Endothelial cell of umbilical vein (primary cell): Measurements from ENCODE around the gene ABL1. TPM values are rescaled to one million over a fixed set of nuclear protein-coding genes. Genes with fewer than 3 reads are reported as not detected.

Experiments used
- BruUV-seq: library from RNA; stranded (reverse); fragments of 400-500 nt; replicated peaks from 2 replicates; lab custom pipeline; 2021; lab: Mats Ljungman, UMichigan
- CTCF ChIA-PET: fragments of 300-600, 350-600 bp; sonication (Branson Sonifier 250); formaldehyde crosslinking; loops from one replicate; lab custom pipeline; 2021; ENCODE audit warnings: antibody characterized with exemption, inconsistent platforms; lab: Charles Lee
- POLR2A ChIA-PET: fragments of 300-600, 350-600 bp; sonication (Branson Sonifier 250); formaldehyde crosslinking; loops from one replicate; lab custom pipeline; 2021; ENCODE audit warnings: antibody characterized with exemption, inconsistent platforms; lab: Charles Lee
- DNase-seq: peaks from one replicate; pipeline ENCODE4 v3.0.0-alpha.2; 2011; ENCODE audit warnings: low read depth, low spot score
- FAIRE-seq: peaks from 2 replicates; lab custom pipeline; 2011; peaks lifted over from hg19 to GRCh38; lab: Jason Lieb, UNC
- H2AFZ ChIP-seq: 2 replicates; pipeline ENCODE4 v1.6.0; 2012; ENCODE audit warnings: low read depth, low read length, control low read depth, inconsistent platforms
- H3K27ac ChIP-seq: 2 replicates; pipeline ENCODE4 v1.5.1; 2011; ENCODE audit warnings: low read depth, mild to moderate bottlenecking, control low read depth, low read length, moderate library complexity; ENCODE audit not compliant: insufficient read depth
- H3K27me3 ChIP-seq, 2 experiments: 2 replicates each; pipeline versions ENCODE4 v1.6.0 to v1.6.1; 2011; ENCODE audit warnings: low read length in 2 of 2, mixed read lengths in 1 of 2; ENCODE audit not compliant: control insufficient read depth in 2 of 2, insufficient read depth in 2 of 2
- H3K36me3 ChIP-seq, 2 experiments: 2 replicates in 1 of 2; 3 replicates in 1 of 2; pipeline ENCODE4 v1.5.1; 2011; ENCODE audit warnings: low read length in 2 of 2, mild to moderate bottlenecking in 1 of 2, moderate library complexity in 1 of 2; ENCODE audit not compliant: control insufficient read depth in 2 of 2, insufficient read depth in 2 of 2; ENCODE audit errors: extremely low read depth in 1 of 2
- H3K4me1 ChIP-seq: 3 replicates; pipeline ENCODE4 v1.5.1; 2011; ENCODE audit warnings: mild to moderate bottlenecking, low read length; ENCODE audit not compliant: control insufficient read depth, insufficient read depth; ENCODE audit errors: extremely low read depth
- H3K4me2 ChIP-seq: 2 replicates; pipeline ENCODE4 v1.6.1; 2011; ENCODE audit warnings: low read length, control low read depth, mixed read lengths; ENCODE audit not compliant: insufficient read depth
- H3K4me3 ChIP-seq, 3 experiments: fragments of 200-600 bp in 1 of 3; sonication (generic), shearing (Covaris generic) in 1 of 3; replicated peaks in 1 of 3; 2 replicates each; pipeline ENCODE4 v1.5.1; 2011 to 2016; ENCODE audit warnings: control low read depth in 3 of 3, low read length in 3 of 3, mild to moderate bottlenecking in 2 of 3, inconsistent platforms in 1 of 3, low read depth in 1 of 3, moderate library complexity in 1 of 3; ENCODE audit not compliant: insufficient read depth in 1 of 3
- H3K79me2 ChIP-seq: 2 replicates; pipeline ENCODE4 v1.6.0; 2012; ENCODE audit warnings: low read length, inconsistent platforms; ENCODE audit not compliant: control insufficient read depth, insufficient read depth
- H3K9ac ChIP-seq: replicated peaks from 2 replicates; pipeline ENCODE3; 2011; ENCODE audit warnings: low read length, control low read depth; ENCODE audit not compliant: insufficient read depth; ENCODE audit errors: extremely low read depth
- H3K9me1 ChIP-seq: replicated peaks from 3 replicates; pipeline ENCODE4 v1.6.0; 2011; ENCODE audit warnings: mild to moderate bottlenecking, low read length; ENCODE audit not compliant: control insufficient read depth, insufficient read depth; ENCODE audit errors: extremely low read depth
- H3K9me3 ChIP-seq: replicated peaks from 2 replicates; pipeline ENCODE4 v1.5.1; 2012; ENCODE audit warnings: low read length, inconsistent platforms; ENCODE audit not compliant: control insufficient read depth, insufficient read depth
- H4K20me1 ChIP-seq: replicated peaks from 2 replicates; pipeline ENCODE3; 2011; ENCODE audit warnings: mild to moderate bottlenecking, low read length; ENCODE audit not compliant: control insufficient read depth, insufficient read depth; ENCODE audit errors: extremely low read depth
- EZH2 ChIP-seq: IDR thresholded peaks from 2 replicates; pipeline ENCODE4 v1.6.1; 2012; ENCODE audit warnings: borderline replicate concordance, low read depth, mild to moderate bottlenecking, moderate library complexity, low read length, inconsistent platforms; ENCODE audit not compliant: severe bottlenecking
- FOS ChIP-seq: IDR thresholded peaks from 2 replicates; pipeline ENCODE4 v1.6.1; 2011; ENCODE audit warnings: mild to moderate bottlenecking, low read length, moderate library complexity, borderline replicate concordance; ENCODE audit not compliant: insufficient read depth
- GATA2 ChIP-seq: IDR thresholded peaks from 2 replicates; pipeline ENCODE4 v1.7.0; 2011; ENCODE audit warnings: low read depth, mild to moderate bottlenecking, moderate library complexity, mixed read lengths, low read length; ENCODE audit not compliant: insufficient read length, insufficient read depth
- JUN ChIP-seq: IDR thresholded peaks from 2 replicates; pipeline ENCODE4 v1.6.1; 2011; ENCODE audit warnings: borderline replicate concordance, low read depth; ENCODE audit not compliant: insufficient read length, insufficient read depth
- MYC ChIP-seq: IDR thresholded peaks from one replicate; pipeline ENCODE4 v1.6.1; 2011; ENCODE audit warnings: mild to moderate bottlenecking, low read depth, low read length
- POLR2A ChIP-seq: IDR thresholded peaks from 2 replicates; pipeline ENCODE4 v1.6.1; 2012; ENCODE audit warnings: low read depth, mild to moderate bottlenecking, control low read depth, low read length
- POLR2AphosphoS5 ChIP-seq: IDR thresholded peaks from 2 replicates; pipeline ENCODE4 v1.6.1; 2012; ENCODE audit warnings: low read depth, mild to moderate bottlenecking, control low read depth, low read length, moderate library complexity; ENCODE audit not compliant: insufficient read depth
- dilution Hi-C: fragments of 300-500 bp; cut with MboI; formaldehyde crosslinking; loops from one replicate; pipeline ENCODE4 v1.15.0; 2019; ENCODE audit warnings: low sequenced_read_pairs; ENCODE audit not compliant: extremely low pct_ligation_motif_present
- intact Hi-C: fragments of 100-400 bp; cut with micrococcal nuclease; formaldehyde crosslinking; loops from one replicate; pipeline ENCODE4 v1.10.0; 2022
- polyA plus RNA-seq, 4 experiments: library from polyadenylated mRNA; depleted of rRNA in 3 of 4; stranded (reverse) in 3 of 4; unstranded in 1 of 4; fragments of >200 nt; gene quantifications; 2 replicates each; pipeline versions ENCODE4 v1.2.1 to v1.2.3, GENCODE V29; 2011 to 2012; ENCODE audit warnings: missing spikeins in 1 of 4
- total RNA-seq: library from RNA; stranded (reverse); gene quantifications from 2 replicates; pipeline ENCODE4 v1.2.3, GENCODE V29; 2021
- TF ChIP-seq, protein P1 (sequence below): IDR thresholded peaks from 2 replicates; pipeline ENCODE4 v1.6.1; 2011; ENCODE audit not compliant: insufficient read depth, insufficient read length

The ABL1 gene
- total and polyA plus RNA-seq, 2 donors (not counting 3 experiments of a cell fraction or from before 2014, with no cell fraction given) = 32.1 to 87.1 TPM

DNA sequence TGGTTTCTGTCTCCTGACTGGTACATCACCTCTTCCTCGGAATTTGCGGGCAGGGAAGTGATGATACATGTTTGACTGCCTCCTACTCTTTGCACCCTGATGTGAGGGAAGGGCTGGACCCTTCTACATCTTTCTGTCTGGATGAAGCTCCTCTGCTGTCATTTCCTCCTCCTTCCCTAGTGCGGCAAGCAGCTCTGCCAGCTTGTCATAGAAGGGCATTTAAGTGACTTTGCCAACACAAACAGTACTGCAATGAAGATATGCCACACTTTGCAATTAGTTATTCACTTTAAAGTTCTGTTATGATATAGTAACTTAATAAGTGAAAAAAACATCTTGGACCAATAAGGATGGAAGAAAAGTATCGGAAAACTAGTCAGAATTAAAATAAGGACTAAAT is 48.5 kb upstream of the ABL1 start:
- Histone ChIP-seq H3K79me2 (peaks cover 24% of the 10 kb centered on the region), H4K20me1 (no peaks in the 10 kb centered on the region), H3K9me3 (peaks cover 2% of the 10 kb centered on the region), H3K36me3 (no peaks in the 10 kb centered on the region), H3K9ac (no peak overlapping the region), H3K27ac (no peak overlapping the region), H2AFZ (no peak overlapping the region), H3K4me3 (no peak overlapping the region), H3K4me1 (peaks cover 11% of the 10 kb centered on the region), H3K9me1 (no peaks in the 10 kb centered on the region), H3K27me3 (no peaks in the 10 kb centered on the region), H3K4me2 (no peak overlapping the region)
- no TSS peak for BruUV-seq
- DNase-seq (peak; percentile 43), FAIRE-seq (peak; percentile 33)
- dilution Hi-C loops (no loop called here), intact Hi-C loops (loop anchor here (2.0 kb wide), 1 partner anchor 16 kb away; no protein-coding TSS in a partner anchor)
- TF ChIP-seq GATA2 = no peak
- TF ChIP-seq FOS = no peak
- TF ChIP-seq MYC = no peak
- TF ChIP-seq EZH2 = no peak
- TF ChIP-seq, protein P1, sequence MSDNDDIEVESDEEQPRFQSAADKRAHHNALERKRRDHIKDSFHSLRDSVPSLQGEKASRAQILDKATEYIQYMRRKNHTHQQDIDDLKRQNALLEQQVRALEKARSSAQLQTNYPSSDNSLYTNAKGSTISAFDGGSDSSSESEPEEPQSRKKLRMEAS = no peak
- no peak for TF ChIP-seq POLR2AphosphoS5
- TF ChIP-seq POLR2A = no peak
- no peak for TF ChIP-seq JUN
- CTCF ChIA-PET = interaction anchor here (0.7 to 1.8 kb wide), 15 partner anchors 9 to 260 kb away, joined by 3 to 10 read pairs (median 4); no protein-coding TSS in a partner anchor
- POLR2A ChIA-PET = no interaction called here
